ENCODE results near the gene CFL1. TPM values are rescaled to one million over a fixed set of nuclear protein-coding genes. Genes with fewer than 3 reads are reported as not detected.

CFL1 gene
- 589 and 611 TPM in 2 replicates for total RNA-seq (2022)
- Bru-seq, nascent RNA = percentile 88 among the genes with signal in this experiment
- percentile 98 among the genes with signal in this experiment for BruChase-seq, experiment 1, labeled RNA remaining after a 6-hour chase
- BruChase-seq, experiment 2, labeled RNA remaining after a 2-hour chase = percentile 93 among the genes with signal in this experiment
- long read RNA-seq, transcript CFL1-201 (4 exons, 1,234 nt) = major isoform, 1,240 of 1,356 reads
- long read RNA-seq, transcript CFL1-209 (3 exons, 647 nt) = minor isoform, 19 of 1,356 reads
- long read RNA-seq, partial matches to known transcripts = 0 of 1,356 reads
- long read RNA-seq, other reads (novel, unspliced or antisense) = 87 of 1,356 reads

- Mint-ChIP-seq H3K4me3 (ENCODE audit: unreplicated experiment) (peak within 1 kb of the TSS; percentile 83), H3K27me3 (ENCODE audit: insufficient read depth, unreplicated experiment) (no peaks in the 10 kb centered on the region), H3K9me3 (ENCODE audit: unreplicated experiment) (no peaks in the 10 kb centered on the region), H3K4me1 (ENCODE audit: insufficient read depth, unreplicated experiment) (peaks cover 37% of the 10 kb centered on the region), H3K27ac (ENCODE audit: low read depth, unreplicated experiment) (peak within 1 kb of the TSS; percentile 94), H3K36me3 (ENCODE audit: insufficient read depth, unreplicated experiment) (peaks cover 55% of the 10 kb centered on the region)
- peak; percentile 97 for DNase-seq (ENCODE audit: unreplicated experiment)
- CTCF ChIA-PET = interaction anchor here (0.6 to 4.0 kb wide), 5 partner anchors 9 to 256 kb away, joined by 3 to 41 read pairs (median 4); no protein-coding TSS in a partner anchor
- no TSS peak for BruUV-seq (replicated peaks)
- POLR2A ChIA-PET = interaction anchor here (0.6 to 6.2 kb wide), 38 partner anchors 9 to 679 kb away, joined by 3 to 181 read pairs (median 5); partner anchors contain the start of genes AP5B1, BANF1, C11orf68 and CCDC85B
- TF ChIP-seq CTCF (IDR thresholded peaks at IDR 0.05; ENCODE audit: unreplicated experiment) = no peak
- intact Hi-C loops (cut with micrococcal nuclease) = no loop called here
Observed at GRCh38 chr11:65857853-65858680, at the start of gene CFL1. Gene CFL1 (minus strand): TSS chr11:65858180. CDS start chr11:65858099, 81 bp downstream.

GRCh38 chr11:65906602-65907001, 48.6 kb upstream of the CFL1 start:
- no TSS peak for BruUV-seq (replicated peaks)
- H3K27me3 Mint-ChIP-seq (ENCODE audit: insufficient read depth, unreplicated experiment) = no peaks in the 10 kb centered on the region
- TF ChIP-seq CTCF (IDR thresholded peaks at IDR 0.05; ENCODE audit: unreplicated experiment) = no peak
- DNase-seq (ENCODE audit: unreplicated experiment) = no peak
- peaks cover 36% of the 10 kb centered on the region for H3K4me1 Mint-ChIP-seq (ENCODE audit: insufficient read depth, unreplicated experiment)
- intact Hi-C loops (cut with micrococcal nuclease) = no loop called here
- no peaks in the 10 kb centered on the region for H3K9me3 Mint-ChIP-seq (ENCODE audit: unreplicated experiment)
- H3K27ac Mint-ChIP-seq (ENCODE audit: low read depth, unreplicated experiment) = no peak overlapping the region
- ChIA-PET POLR2A (interaction anchor here (1.1 to 2.0 kb wide), 4 partner anchors 9 to 17 kb away, joined by 5 to 7 read pairs (median 6); partner anchors contain the start of genes C11orf68 and CCDC85B), CTCF (interaction anchor here (1.1 kb wide), 1 partner anchor 22 kb away, joined by 3 read pairs; no protein-coding TSS in a partner anchor)
- H3K36me3 Mint-ChIP-seq (ENCODE audit: insufficient read depth, unreplicated experiment) = no peaks in the 10 kb centered on the region
- H3K4me3 Mint-ChIP-seq (ENCODE audit: unreplicated experiment) = no peak overlapping the region

GRCh38 chr11:65903715-65904114, 45.7 kb upstream of the CFL1 start:
- ChIA-PET CTCF (interaction anchor here (0.6 to 0.7 kb wide), 3 partner anchors 15 to 47 kb away, joined by 3 read pairs; no protein-coding TSS in a partner anchor), POLR2A (interaction anchor here (1.2 kb wide), 1 partner anchor 12 kb away, joined by 3 read pairs; no protein-coding TSS in a partner anchor)
- intact Hi-C loops (cut with micrococcal nuclease) = no loop called here
- Mint-ChIP-seq H3K36me3 (ENCODE audit: insufficient read depth, unreplicated experiment) (no peaks in the 10 kb centered on the region), H3K27ac (ENCODE audit: low read depth, unreplicated experiment) (peak overlapping the region; percentile 21), H3K27me3 (ENCODE audit: insufficient read depth, unreplicated experiment) (no peaks in the 10 kb centered on the region), H3K9me3 (ENCODE audit: unreplicated experiment) (no peaks in the 10 kb centered on the region), H3K4me1 (ENCODE audit: insufficient read depth, unreplicated experiment) (peaks cover 38% of the 10 kb centered on the region), H3K4me3 (ENCODE audit: unreplicated experiment) (no peak overlapping the region)
- no peak for DNase-seq (ENCODE audit: unreplicated experiment)
- no peak for TF ChIP-seq CTCF (IDR thresholded peaks at IDR 0.05; ENCODE audit: unreplicated experiment)
- no TSS peak for BruUV-seq (replicated peaks)
